HS-5 (cell line): ENCODE measurements around the gene ZBTB3.
A peak's percentile ranks its signal among the peaks of the same experiment; 100 is the strongest.
"Not testable (repeated sequence)": the region's sequence is repeated elsewhere in the genome, so short reads cannot be mapped to it uniquely, and the experiment has no call there.

Experiments
- DNase-seq: peaks from one replicate; pipeline ENCODE4 v3.0.0-alpha.2; 2012; ENCODE audit warnings: low read depth

The ZBTB3 gene

DNA sequence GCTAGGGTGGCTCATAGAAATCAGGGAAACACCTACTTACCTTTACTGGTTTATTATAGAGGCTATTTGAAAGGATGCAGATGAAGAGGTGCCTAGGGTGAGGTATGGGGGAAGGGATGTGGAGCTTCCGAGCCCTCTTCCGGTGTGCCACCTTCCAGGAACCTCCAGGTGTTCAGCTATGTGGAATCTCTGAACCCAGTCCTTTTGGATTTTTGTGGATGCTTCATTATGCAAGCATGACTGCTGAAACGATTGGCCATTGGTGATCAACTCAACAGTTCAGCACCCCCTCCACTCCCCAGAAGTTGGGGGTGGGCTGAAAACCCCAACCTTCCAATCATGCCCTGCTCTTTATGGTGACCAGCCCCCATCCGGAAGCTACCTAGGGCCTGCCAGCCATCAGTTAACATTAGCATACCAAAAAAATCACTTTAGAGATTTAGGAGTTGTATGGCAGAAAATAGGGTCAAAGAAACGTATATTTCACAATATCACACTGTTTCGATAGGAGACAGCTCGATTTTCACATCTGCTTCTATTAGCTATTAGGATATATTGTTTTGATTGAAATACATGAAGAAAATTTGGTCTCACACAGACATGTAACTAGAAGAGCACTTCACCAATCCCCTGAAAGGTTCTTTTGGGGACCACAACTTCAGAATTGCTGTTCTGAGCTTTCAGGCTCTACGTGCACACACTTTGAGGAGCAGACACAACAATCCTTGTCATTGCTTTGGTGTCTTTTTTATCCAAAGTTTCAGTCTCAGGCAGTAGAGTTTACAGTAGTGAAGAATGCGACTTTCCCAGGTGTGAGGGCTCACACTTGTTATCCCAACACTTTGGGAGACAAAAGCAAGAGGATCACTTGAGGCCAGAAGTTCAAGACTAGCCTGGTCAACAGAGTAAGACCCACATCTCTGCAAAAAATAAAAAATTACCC, 4.2 kb upstream of the ZBTB3 start:
- no peak for DNase-seq

DNA sequence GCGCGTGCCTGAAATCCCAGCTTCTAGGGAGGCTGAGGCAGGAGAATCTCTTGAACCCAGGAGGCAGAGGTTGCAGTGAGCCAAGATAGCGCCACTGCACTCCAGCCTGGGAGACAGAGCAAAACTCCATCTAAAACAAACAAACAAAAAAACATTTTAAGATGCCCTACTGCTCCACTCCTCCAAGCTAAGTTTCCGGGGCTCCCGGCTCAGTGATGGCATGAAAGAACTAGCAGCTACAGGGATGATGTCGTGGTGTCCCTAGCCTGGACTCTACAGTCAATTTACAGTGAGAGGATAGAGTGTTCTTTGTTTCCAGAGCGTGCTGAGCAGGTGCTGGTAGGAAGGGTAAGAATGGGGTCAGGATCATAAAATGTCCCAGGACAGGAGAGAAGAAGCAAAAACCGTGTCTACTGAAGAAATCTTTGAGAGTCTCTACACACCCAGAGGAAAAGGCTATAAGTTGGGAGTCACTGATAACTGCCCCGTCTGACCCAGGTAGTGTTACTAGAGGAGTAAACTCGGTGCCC, 1.2 kb upstream of the ZBTB3 start:
- no peak for DNase-seq

GRCh38 chr11:62752994-62753735, 795 bp downstream of the ZBTB3 start:
- DNase-seq: no peak

DNA sequence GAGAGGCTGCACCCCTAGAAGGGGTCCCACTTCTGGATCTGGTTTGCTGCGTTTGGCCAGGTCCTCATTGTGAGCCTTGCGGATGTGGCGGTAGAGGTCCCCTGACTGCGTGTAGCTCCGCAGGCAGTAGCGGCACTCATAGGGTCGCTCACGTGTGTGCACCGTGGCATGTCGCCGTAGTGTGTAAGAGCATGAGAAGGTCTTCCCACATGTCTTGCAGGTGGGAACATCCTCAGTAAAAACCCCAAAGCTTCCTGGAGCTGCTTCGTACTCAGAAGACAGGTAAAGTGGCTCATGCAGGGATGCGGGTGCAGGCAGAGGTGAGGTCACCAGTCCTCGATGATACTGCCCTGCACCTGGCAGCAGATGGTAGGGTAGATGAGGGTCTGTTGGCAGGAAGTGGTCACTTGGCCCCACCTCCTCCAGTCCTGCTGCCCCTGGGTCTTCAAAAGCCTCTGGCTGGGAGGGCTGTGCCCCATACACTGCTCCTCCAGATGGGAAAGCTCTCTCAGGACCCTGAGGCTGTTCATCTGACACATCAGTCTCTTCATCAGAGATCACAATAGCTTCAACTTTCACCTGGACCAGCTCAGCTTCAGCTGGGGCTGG, 1.7 kb downstream of the ZBTB3 start:
- no peak for DNase-seq

DNA sequence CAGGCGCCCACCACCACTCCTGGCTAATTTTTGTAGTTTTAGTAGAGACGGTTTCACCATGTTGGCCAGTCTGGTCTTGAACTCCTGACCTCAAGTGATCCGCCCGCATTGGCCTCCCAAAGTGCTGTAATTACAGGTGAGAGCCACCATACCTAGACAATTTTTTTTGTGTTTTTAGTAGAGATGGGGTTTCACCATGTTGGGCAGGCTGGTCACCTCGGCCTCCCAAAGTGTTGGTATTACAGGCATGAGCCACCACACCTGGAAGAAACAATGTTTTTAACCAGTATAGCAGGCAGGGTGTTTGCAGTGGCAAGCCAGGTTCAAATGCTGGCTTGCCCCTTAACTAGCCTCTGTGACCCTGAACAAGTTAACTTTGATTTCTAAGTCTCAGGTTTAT, 4.0 kb downstream of the ZBTB3 start:
- DNase-seq: not testable (repeated sequence)

GRCh38 chr11:62747475-62748160, 6.3 kb downstream of the ZBTB3 start:
- DNase-seq: no peak

GRCh38 chr11:62737196-62737595, 16.8 kb downstream of the ZBTB3 start:
- no peak for DNase-seq

DNA sequence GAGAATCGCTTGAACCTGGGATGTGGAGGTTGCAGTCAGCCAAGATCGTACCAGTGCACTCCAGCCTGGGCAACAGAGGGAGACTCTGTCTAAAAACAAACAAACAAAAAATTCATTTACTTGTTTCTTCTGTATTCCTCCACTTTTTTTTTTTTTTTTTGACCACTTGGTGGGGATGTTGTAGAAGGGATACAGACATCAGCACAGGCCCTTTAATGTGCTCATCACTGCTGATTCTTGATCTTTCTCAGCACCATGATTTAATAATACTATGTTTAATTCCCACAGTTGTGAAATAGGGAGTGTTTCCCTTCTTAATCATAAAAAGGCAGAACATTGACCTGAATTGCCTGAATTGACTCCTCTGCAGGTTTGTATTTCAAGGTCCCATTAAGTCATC, 21.1 kb downstream of the ZBTB3 start:
- DNase-seq: no peak

- DNase-seq: not testable (repeated sequence)
These were observed 23.9 kb downstream of the ZBTB3 start for GRCh38 chr11:62730076-62730475.

GRCh38 chr11:62728171-62728988, 25.6 kb downstream of the ZBTB3 start, which contains the start of gene TTC9C:
Gene TTC9C, plus strand, starts transcription at chr11:62728486. Its CDS starts 363 bp downstream, at chr11:62728849.
- peak; percentile 79 for DNase-seq

DNA sequence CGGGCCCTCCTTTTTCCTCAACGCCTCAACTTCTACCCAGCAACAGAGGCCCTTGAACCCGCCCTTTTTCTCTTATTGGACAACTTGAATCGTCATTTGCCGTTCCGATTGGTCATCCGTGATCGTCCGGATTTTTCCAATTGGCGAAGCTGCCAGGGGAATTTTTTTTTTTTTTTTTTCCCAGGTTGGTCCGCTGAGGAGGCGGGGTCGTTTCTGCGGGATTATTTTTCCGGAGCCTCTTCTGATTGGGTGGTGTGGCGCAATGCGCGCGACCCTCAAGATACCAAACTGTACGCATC, 26.1 kb downstream of the ZBTB3 start:
- peak; percentile 98 for DNase-seq

DNA sequence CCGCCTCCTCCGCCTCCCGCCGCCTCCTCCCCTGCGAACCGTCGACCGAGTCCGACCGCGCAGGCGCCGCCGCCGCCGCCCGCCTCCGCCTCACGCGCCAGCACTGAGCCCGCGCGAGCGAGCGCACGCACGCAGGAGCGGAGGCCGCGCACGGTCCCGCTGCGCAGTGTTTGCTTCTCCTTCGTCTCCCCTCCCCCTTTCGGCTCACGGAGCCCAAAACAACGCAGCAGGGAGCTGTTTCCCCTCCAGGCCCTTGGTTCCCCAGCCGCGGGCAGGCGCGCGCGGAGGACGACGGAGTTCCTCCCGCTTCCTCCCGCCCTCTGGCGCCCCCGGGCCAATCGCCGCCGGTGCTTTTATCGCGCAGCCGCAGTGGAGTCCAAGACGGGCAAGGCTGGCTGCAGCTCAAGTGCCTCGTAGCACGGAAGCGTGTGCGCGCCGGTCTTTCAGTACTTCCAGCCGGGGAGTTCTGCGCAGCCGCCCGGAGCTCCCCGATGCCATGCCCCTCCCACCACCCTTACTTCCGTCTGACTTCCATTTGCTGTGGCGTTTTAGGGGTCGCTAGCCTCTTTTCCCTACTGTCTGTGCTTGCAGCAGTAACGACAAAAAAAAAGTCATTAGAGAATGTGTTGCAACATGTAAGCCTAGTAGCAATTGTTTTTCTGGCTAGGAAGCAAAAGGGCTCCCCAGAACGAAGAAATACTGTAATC, 26.6 kb downstream of the ZBTB3 start, which contains the start of gene HNRNPUL2:
HNRNPUL2 (minus strand) TSS at position 293 of the 707 bp plus-strand sequence. CDS start 301 bp downstream, outside the sequence.
- peak; percentile 96 for DNase-seq

DNA sequence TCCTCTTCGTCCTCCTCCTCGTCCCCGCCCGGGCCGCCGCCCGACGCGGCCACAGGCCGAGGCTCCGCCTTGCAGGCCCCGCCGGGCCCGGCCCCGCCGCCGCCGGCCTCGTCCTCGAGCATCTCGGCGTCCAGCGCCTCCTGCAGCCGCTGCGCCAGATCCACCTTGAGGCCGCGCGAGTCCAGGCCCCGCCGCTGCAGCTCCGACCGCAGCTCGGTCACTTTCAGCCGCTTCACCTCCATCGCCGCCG, 27.1 kb downstream of the ZBTB3 start:
- DNase-seq: no peak

DNA sequence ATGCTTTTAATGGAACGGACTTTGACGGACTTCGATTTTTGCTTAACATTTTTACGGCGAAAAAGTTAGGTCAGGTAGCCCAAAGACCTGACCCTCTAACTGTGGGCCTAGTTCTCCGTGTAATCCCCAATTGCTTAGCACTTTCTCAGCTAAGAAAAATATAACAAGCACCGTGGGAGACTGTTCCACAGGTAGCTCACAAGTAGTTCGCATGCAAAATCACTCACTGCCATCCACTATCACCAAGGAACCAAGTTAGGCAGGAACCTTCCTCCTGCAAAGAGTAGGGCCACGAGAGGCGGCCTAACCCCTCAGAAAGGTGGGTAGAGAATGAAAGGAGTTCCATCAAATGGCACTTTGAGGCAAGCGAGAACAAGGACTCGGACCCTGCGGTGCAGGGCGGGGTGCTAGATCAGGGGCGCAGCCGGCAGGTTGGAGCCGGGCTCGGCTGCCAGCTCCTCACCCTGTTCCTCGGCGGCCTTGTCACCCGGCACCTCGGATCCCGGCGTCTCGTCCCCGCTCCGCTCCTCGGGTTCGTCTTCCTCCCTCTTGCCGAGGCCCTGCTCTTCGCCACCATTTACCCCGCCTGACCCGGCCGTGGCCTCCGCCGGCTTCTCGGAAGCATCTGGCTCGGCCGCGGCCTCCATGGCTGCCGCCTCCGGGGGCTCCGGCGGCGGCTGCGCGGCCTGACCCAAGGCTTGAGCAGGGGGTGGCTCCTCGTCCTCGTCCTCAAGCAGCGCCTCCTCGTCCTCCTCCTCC, 27.6 kb downstream of the ZBTB3 start:
- no peak for DNase-seq

DNA sequence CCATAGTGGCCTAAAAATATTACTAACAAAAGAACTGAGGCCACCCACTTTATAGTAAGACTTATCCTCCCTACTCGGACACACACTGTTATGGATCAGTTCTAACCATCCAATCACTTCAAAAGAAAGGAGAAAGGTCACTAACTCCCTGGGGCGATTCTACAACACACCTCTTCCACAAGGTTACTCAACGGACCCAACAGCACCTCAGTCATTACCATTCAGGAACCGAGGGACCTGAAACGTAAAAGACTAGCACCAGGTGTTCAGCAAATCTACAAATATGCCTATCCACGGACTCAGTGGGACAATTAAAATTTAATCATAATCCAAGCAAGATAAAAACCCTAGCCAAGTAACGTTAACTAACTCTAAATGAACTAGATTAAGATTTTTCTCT, 28.3 kb downstream of the ZBTB3 start:
- no peak for DNase-seq

GRCh38 chr11:62724171-62724570, 29.8 kb downstream of the ZBTB3 start:
- no peak for DNase-seq

DNA sequence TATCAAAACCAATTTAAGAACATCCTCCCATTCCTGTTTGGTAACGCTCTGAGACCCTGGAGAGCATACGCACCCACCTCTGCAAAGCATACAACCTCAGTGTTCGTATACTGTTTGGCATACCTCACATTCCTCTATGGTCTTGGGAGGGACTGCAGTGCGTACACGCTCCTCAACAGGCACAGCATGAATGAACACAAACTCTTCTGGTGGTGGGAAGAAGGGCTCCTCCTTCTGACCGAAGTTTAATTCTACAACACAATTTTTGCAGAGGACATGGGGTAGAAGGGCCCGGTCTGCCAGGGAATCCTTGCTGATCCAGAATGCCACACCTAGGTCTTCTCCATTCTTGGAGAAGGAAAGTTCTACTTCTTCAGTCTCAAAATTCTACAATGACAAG, 32.0 kb downstream of the ZBTB3 start:
- no peak for DNase-seq

GRCh38 chr11:62719302-62719978, 34.5 kb downstream of the ZBTB3 start:
- no peak for DNase-seq

- DNase-seq: no peak
These were observed 37.1 kb downstream of the ZBTB3 start for GRCh38 chr11:62716816-62717215.
